Activated CD4-positive, alpha-beta T cell treated with anti-CD3 and anti-CD28 coated beads for 36 hours (primary cell): ENCODE results near the gene SURF6. TPM values are rescaled to one million over a fixed set of nuclear protein-coding genes. Genes with fewer than 3 reads are reported as not detected.
A peak's percentile ranks its signal among the peaks of the same experiment; 100 is the strongest.

Source experiments
- ATAC-seq: fragments of 200-7000 bp; cut with Tn5 transposase; one replicate; pipeline ENCODE4 v1.10.0; 2021; ENCODE audit warnings: mild to moderate bottlenecking, moderate library complexity
- CTCF ChIA-PET: fragments of 350-600 bp; sonication (Branson Sonifier 250); formaldehyde crosslinking; loops from one replicate; lab custom pipeline; 2021; ENCODE audit warnings: antibody characterized with exemption; lab: Charles Lee
- POLR2A ChIA-PET: fragments of 350-600 bp; sonication (Branson Sonifier 250); formaldehyde crosslinking; loops from one replicate; lab custom pipeline; 2021; ENCODE audit warnings: antibody characterized with exemption, inconsistent platforms; lab: Charles Lee
- DNase-seq: peaks from one replicate; pipeline ENCODE4 v3.0.0-alpha.2; 2020
- H3K27ac Mint-ChIP-seq: one replicate; pipeline ENCODE4 v1.8.0; 2021; ENCODE audit warnings: mixed read lengths
- H3K27me3 Mint-ChIP-seq: one replicate; pipeline ENCODE4 v1.8.0; 2021; ENCODE audit warnings: mixed read lengths
- H3K36me3 Mint-ChIP-seq: one replicate; pipeline ENCODE4 v1.8.0; 2021; ENCODE audit warnings: low read depth, mixed read lengths
- H3K4me1 Mint-ChIP-seq: one replicate; pipeline ENCODE4 v1.8.0; 2021; ENCODE audit warnings: mixed read lengths
- H3K4me3 Mint-ChIP-seq: one replicate; pipeline ENCODE4 v1.8.0; 2021; ENCODE audit warnings: mild to moderate bottlenecking, moderate library complexity, mixed read lengths
- H3K9me3 Mint-ChIP-seq: one replicate; pipeline ENCODE4 v1.8.0; 2021; ENCODE audit warnings: low read depth, mixed read lengths
- intact Hi-C, 2 experiments: fragments of 100-400 bp; cut with DNase I in 1 of 2; cut with micrococcal nuclease in 1 of 2; formaldehyde crosslinking; loops; one replicate each; pipeline versions ENCODE4 v1.14.2 to v1.15.1; 2022 to 2024; cut with DNase I, micrococcal nuclease
- total RNA-seq, 2 experiments: library from RNA; stranded (reverse); gene quantifications; one replicate each; pipeline ENCODE4 v1.2.3, GENCODE V29; 2021

Gene SURF6
- total RNA-seq, 2 experiments from 2014 or later: 22.4 to 24.3 TPM

- Mint-ChIP-seq H3K27me3 (no peaks in the 10 kb centered on the region), H3K27ac (peak within 1 kb of the TSS; percentile 85), H3K4me3 (peak within 1 kb of the TSS; percentile 91), H3K9me3 (no peaks in the 10 kb centered on the region), H3K36me3 (peaks cover 40% of the 10 kb centered on the region), H3K4me1 (peaks cover 52% of the 10 kb centered on the region)
- ChIA-PET CTCF (interaction anchor here (0.6 to 5.4 kb wide), 4 partner anchors 9 to 170 kb away, joined by 3 to 44 read pairs (median 4); partner anchors contain the start of genes MED22 and RPL7A), POLR2A (interaction anchor here (0.6 to 13.3 kb wide), 3 partner anchors 9 to 58 kb away, joined by 3 to 287 read pairs (median 12); partner anchors contain the start of genes MED22 and RPL7A)
- ATAC-seq: peak; percentile 84
- DNase-seq: peak; percentile 96
- intact Hi-C loops: loop anchor here (1.0 to 10.0 kb wide), 9 partner anchors 8 to 708 kb away; partner anchors contain the start of genes MED22 (in 2 of the 2), RPL7A (in 2 of the 2), BRD3 (in 1 of the 2) and CACFD1 (in 1 of the 2)
These were observed 20.6 kb upstream of the SURF6 start, which contains the start of the genes SURF1 and SURF2 for GRCh38 chr9:133356391-133357091. Gene SURF1, minus strand, starts transcription at chr9:133356487. Its CDS starts 34 bp downstream, at chr9:133356453. Gene SURF2, plus strand, starts transcription at chr9:133356550. Its CDS starts 43 bp downstream, at chr9:133356593.

DNA sequence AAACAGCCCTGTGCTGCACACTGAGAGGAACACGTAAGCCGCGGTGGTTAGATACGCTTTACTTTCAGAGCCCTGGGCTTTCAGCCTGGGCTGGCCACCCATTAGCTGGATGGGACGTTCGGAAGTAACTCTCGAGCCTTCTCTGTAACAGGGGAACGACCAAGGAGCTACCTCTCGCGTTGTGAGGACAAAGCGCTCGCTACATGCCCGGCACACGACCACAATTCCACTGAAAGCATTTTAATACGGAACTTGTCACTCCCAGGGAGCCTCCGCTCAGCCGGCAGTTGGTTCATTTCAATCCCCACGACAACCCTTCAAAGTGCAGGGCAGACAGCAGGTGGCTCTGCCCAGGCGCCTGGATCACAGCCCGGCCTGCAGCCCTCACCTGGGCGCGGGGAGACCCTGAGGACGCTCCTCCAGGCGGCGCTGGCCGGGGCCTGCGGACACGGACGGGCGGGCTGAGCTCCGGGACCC is 19.9 kb upstream of the SURF6 start:
- ChIA-PET POLR2A (interaction anchor here (0.9 to 13.3 kb wide), 2 partner anchors 8 to 15 kb away, joined by 4 to 287 read pairs; no protein-coding TSS in a partner anchor), CTCF (interaction anchor here (0.8 to 5.4 kb wide), 5 partner anchors 16 to 170 kb away, joined by 3 to 44 read pairs (median 3); no protein-coding TSS in a partner anchor)
- H3K4me1 Mint-ChIP-seq: peaks cover 48% of the 10 kb centered on the region
- H3K27me3 Mint-ChIP-seq: no peaks in the 10 kb centered on the region
- H3K4me3 Mint-ChIP-seq: peak overlapping the region; percentile 91
- intact Hi-C loops: loop anchor here (1.0 to 10.0 kb wide), 9 partner anchors 8 to 709 kb away; partner anchors contain the start of genes MED22 (in 2 of the 2), RPL7A (in 2 of the 2), BRD3 (in 1 of the 2) and CACFD1 (in 1 of the 2)
- ATAC-seq: peak; percentile 23
- no peaks in the 10 kb centered on the region for H3K9me3 Mint-ChIP-seq
- DNase-seq: peak; percentile 40
- peaks cover 41% of the 10 kb centered on the region for H3K36me3 Mint-ChIP-seq
- H3K27ac Mint-ChIP-seq: peak overlapping the region; percentile 85

DNA sequence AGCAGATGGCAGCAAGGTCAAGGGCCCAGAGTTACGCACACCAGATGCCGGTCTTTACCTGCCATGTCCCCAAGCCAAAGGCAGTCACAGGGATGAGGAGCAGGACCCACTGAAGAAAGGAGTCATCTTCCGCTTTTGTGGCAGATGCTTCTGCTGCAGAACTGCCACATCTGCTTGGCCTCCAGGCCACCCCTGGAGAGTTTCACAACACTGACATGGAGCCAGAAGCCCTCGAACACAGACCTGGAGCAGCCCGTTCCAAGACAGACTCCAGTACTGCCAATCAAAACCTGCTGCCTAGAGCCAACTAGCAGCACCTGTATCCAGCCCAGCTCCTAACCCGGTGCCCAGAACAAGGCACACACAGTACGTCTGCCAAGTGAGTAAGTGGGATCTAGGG is 18.8 kb upstream of the SURF6 start:
- CTCF ChIA-PET: interaction anchor here (0.6 to 5.4 kb wide), 4 partner anchors 13 to 102 kb away, joined by 3 to 44 read pairs (median 3); no protein-coding TSS in a partner anchor
- Mint-ChIP-seq H3K4me3 (peak overlapping the region; percentile 91), H3K27ac (no peak overlapping the region), H3K4me1 (peaks cover 49% of the 10 kb centered on the region), H3K36me3 (peaks cover 48% of the 10 kb centered on the region), H3K27me3 (no peaks in the 10 kb centered on the region), H3K9me3 (no peaks in the 10 kb centered on the region)
- DNase-seq (no peak), ATAC-seq (no peak)
- POLR2A ChIA-PET: interaction anchor here (13.3 kb wide), 1 partner anchor 16 kb away, joined by 287 read pairs; no protein-coding TSS in a partner anchor
- intact Hi-C loops: loop anchor here in 1 of 2 experiments (5.0 to 10.0 kb wide), 2 partner anchors 48 to 710 kb away; partner anchors contain the start of gene BRD3

- Mint-ChIP-seq H3K4me1 (peaks cover 49% of the 10 kb centered on the region), H3K27ac (peak overlapping the region; percentile 58), H3K27me3 (no peaks in the 10 kb centered on the region), H3K4me3 (no peak overlapping the region), H3K9me3 (no peaks in the 10 kb centered on the region), H3K36me3 (peaks cover 55% of the 10 kb centered on the region)
- ATAC-seq (no peak), DNase-seq (no peak)
- ChIA-PET POLR2A (interaction anchor here (13.3 kb wide), 1 partner anchor 17 kb away, joined by 287 read pairs; no protein-coding TSS in a partner anchor), CTCF (interaction anchor here (0.7 to 5.4 kb wide), 2 partner anchors 12 to 19 kb away, joined by 3 to 44 read pairs; no protein-coding TSS in a partner anchor)
- intact Hi-C loops: loop anchor here in 1 of 2 experiments (10.0 kb wide), 1 partner anchor 711 kb away; the partner anchor contains the start of gene BRD3
These were observed 17.6 kb upstream of the SURF6 start for GRCh38 chr9:133353548-133353947.

GRCh38 chr9:133352635-133353340 is 16.8 kb upstream of the SURF6 start:
- ATAC-seq (no peak), DNase-seq (no peak)
- intact Hi-C loops: loop anchor here in 1 of 2 experiments (10.0 kb wide), 1 partner anchor 712 kb away; the partner anchor contains the start of gene BRD3
- ChIA-PET POLR2A (interaction anchor here (13.3 kb wide), 1 partner anchor 18 kb away, joined by 287 read pairs; no protein-coding TSS in a partner anchor), CTCF (interaction anchor here (0.7 to 5.4 kb wide), 3 partner anchors 11 to 20 kb away, joined by 3 to 44 read pairs (median 27); no protein-coding TSS in a partner anchor)
- Mint-ChIP-seq H3K27ac (peak overlapping the region; percentile 58), H3K9me3 (no peaks in the 10 kb centered on the region), H3K4me1 (peaks cover 41% of the 10 kb centered on the region), H3K4me3 (no peak overlapping the region), H3K27me3 (no peaks in the 10 kb centered on the region), H3K36me3 (peaks cover 57% of the 10 kb centered on the region)

DNA sequence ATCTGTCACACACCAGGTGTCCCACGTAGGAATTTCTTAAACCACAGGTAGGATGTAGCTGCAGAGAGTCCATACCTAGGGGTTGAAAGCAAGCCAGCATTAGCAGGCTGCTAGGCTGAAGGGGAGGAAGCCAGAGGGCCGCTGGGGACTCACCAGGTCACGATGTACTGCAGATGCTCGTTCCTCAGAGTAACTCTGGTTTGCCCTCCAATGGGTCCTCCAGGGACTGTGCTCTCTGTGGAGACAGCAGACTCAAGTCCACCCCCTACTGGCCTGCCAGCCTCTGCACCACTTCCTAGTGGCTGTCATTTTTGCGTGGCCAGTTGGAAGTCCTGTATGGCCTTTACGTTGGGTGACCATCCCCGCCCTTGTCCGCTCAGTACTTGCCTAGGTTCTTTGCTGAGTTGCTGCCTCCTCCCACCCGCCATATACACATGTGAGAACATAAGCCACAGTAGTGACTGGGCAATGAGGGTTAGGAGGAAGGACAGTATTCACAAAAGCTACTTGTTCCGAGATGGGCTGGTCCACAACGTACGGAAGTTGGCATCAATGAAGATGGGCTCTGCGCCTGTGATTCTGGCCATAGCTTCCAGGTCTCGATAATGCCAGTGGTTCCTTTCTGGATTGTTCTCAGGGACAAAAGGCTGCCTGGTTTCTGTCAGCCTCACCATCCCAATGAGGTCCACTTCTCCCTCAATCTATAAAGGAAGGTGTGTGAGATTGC is 16.1 kb upstream of the SURF6 start:
- Mint-ChIP-seq H3K9me3 (no peaks in the 10 kb centered on the region), H3K36me3 (peaks cover 56% of the 10 kb centered on the region), H3K27me3 (no peaks in the 10 kb centered on the region), H3K27ac (peak overlapping the region; percentile 13), H3K4me3 (no peak overlapping the region), H3K4me1 (peaks cover 35% of the 10 kb centered on the region)
- ATAC-seq: peak; percentile 31
- intact Hi-C loops: loop anchor here in 1 of 2 experiments (10.0 kb wide), 1 partner anchor 713 kb away; the partner anchor contains the start of gene BRD3
- CTCF ChIA-PET: interaction anchor here (3.2 kb wide), 1 partner anchor 21 kb away, joined by 27 read pairs; no protein-coding TSS in a partner anchor
- peak; percentile 73 for DNase-seq
- POLR2A ChIA-PET: interaction anchor here (13.3 kb wide), 1 partner anchor 19 kb away, joined by 287 read pairs; no protein-coding TSS in a partner anchor

DNA sequence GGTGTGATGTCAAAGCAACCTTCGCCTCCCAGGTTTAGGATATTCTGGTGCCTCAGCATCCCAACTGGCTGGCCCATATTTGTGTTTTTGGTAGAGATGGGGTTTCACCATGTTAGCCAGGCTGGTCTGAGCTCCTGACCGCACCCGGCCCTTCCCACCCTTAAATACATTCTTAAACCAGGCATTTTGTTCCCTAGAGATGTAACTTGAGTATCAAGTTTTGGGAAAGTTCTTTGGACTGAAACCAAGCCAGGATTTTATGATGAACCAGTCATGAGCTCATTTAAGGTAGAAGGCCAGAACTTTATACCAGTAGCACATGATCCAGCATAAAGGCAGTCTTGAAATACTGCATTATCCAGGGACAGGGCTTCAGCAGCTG is 15.5 kb upstream of the SURF6 start:
- ATAC-seq: no peak
- DNase-seq: no peak
- Mint-ChIP-seq H3K36me3 (peaks cover 62% of the 10 kb centered on the region), H3K4me3 (no peak overlapping the region), H3K27me3 (no peaks in the 10 kb centered on the region), H3K9me3 (no peaks in the 10 kb centered on the region), H3K27ac (no peak overlapping the region), H3K4me1 (peaks cover 39% of the 10 kb centered on the region)
- intact Hi-C loops: loop anchor here in 1 of 2 experiments (10.0 kb wide), 1 partner anchor 713 kb away; the partner anchor contains the start of gene BRD3
- ChIA-PET CTCF (interaction anchor here (1.9 to 3.2 kb wide), 2 partner anchors 12 to 22 kb away, joined by 5 to 27 read pairs; no protein-coding TSS in a partner anchor), POLR2A (interaction anchor here (13.3 kb wide), 1 partner anchor 19 kb away, joined by 287 read pairs; no protein-coding TSS in a partner anchor)

DNA sequence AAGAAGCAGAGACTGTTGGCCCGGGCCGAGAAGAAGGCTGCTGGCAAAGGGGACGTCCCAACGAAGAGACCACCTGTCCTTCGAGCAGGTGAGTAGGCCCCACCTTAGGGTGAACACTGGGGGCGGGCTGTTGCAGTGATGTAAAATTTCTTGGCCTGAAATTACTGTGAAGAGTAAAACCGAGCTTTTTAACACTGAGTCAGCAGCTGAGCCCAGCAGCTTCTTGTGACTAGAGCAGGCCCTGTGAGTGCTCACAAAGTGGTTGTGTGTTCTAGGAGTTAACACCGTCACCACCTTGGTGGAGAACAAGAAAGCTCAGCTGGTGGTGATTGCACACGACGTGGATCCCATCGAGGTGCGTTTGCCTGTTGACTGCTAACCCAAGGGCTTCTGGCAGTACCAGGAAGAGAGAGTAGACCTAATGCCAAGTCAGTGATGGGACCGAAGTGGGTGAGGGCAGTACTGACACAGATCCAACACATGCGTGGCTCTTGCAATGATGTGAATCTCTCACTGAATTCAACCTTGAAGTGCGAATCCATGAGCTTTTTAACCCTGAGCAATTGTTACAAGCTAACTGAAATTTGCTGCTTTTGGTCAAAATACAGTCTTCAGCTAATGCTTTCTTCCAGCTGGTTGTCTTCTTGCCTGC is 14.1 kb upstream of the SURF6 start:
- H3K27ac Mint-ChIP-seq: peak overlapping the region; percentile 97
- intact Hi-C loops: loop anchor here (2.0 to 10.0 kb wide), 6 partner anchors 57 to 995 kb away; partner anchors contain the start of genes BRD3 (in 2 of the 2), REXO4 (in 1 of the 2), SETX (in 1 of the 2) and WDR5 (in 1 of the 2)
- H3K4me1 Mint-ChIP-seq: peaks cover 44% of the 10 kb centered on the region
- H3K9me3 Mint-ChIP-seq: no peaks in the 10 kb centered on the region
- ChIA-PET POLR2A (interaction anchor here (0.9 to 13.3 kb wide), 3 partner anchors 10 to 229 kb away, joined by 4 to 287 read pairs (median 7); partner anchors contain the start of gene RALGDS), CTCF (interaction anchor here (1.0 to 3.2 kb wide), 3 partner anchors 8 to 23 kb away, joined by 3 to 27 read pairs (median 5); no protein-coding TSS in a partner anchor)
- H3K36me3 Mint-ChIP-seq: peaks cover 70% of the 10 kb centered on the region
- no peaks in the 10 kb centered on the region for H3K27me3 Mint-ChIP-seq
- peak; percentile 14 for ATAC-seq
- peak overlapping the region; percentile 97 for H3K4me3 Mint-ChIP-seq
- peak; percentile 57 for DNase-seq
